RWPE2 (cell line): ENCODE measurements around the gene CADM2.

Experiments
- ATAC-seq: fragments of 200-7000 bp; cut with Tn5 transposase; 3 replicates; pipeline ENCODE4 v1.9.1; 2021; ENCODE audit warnings: low read depth
- DNase-seq: peaks from one replicate; pipeline ENCODE4 v3.0.0-alpha.2; 2020; ENCODE audit warnings: low spot score
- H3K27ac ChIP-seq: fragments of 450-650 bp; 2 replicates; pipeline ENCODE4 v1.5.1; 2017; ENCODE audit warnings: mild to moderate bottlenecking; ENCODE audit not compliant: poor library complexity, severe bottlenecking
- H3K27me3 ChIP-seq: fragments of 250-450 bp; sonication (Bioruptor Pico); 2 replicates; pipeline ENCODE4 v1.5.1; 2021; ENCODE audit warnings: mild to moderate bottlenecking, moderate library complexity; ENCODE audit not compliant: insufficient read depth, poor library complexity, severe bottlenecking
- H3K36me3 ChIP-seq: fragments of 250-450 bp; sonication (Bioruptor Pico); 2 replicates; pipeline ENCODE4 v1.5.1; 2020; ENCODE audit warnings: low read depth, mild to moderate bottlenecking, moderate library complexity
- H3K4me1 ChIP-seq: fragments of 250-450 bp; sonication (Bioruptor Pico); 2 replicates; pipeline ENCODE4 v1.5.1; 2021; ENCODE audit warnings: mild to moderate bottlenecking, moderate library complexity; ENCODE audit not compliant: insufficient read depth, poor library complexity, severe bottlenecking
- H3K4me3 ChIP-seq: fragments of 250-450 bp; sonication (Bioruptor Pico); 2 replicates; pipeline ENCODE4 v1.5.1; 2021; ENCODE audit warnings: mild to moderate bottlenecking, moderate library complexity; ENCODE audit not compliant: severe bottlenecking
- H3K9me3 ChIP-seq: fragments of 250-450 bp; sonication (Bioruptor Pico); 2 replicates; pipeline ENCODE4 v1.5.1; 2021; ENCODE audit warnings: mild to moderate bottlenecking, moderate library complexity; ENCODE audit not compliant: severe bottlenecking
- TF ChIP-seq, protein P1 (sequence below): fragments of 450-650 bp; IDR thresholded peaks from one replicate; pipeline ENCODE4 v1.5.1; 2017; ENCODE audit warnings: mild to moderate bottlenecking, moderate library complexity; ENCODE audit not compliant: poor library complexity, severe bottlenecking

Gene CADM2

DNA sequence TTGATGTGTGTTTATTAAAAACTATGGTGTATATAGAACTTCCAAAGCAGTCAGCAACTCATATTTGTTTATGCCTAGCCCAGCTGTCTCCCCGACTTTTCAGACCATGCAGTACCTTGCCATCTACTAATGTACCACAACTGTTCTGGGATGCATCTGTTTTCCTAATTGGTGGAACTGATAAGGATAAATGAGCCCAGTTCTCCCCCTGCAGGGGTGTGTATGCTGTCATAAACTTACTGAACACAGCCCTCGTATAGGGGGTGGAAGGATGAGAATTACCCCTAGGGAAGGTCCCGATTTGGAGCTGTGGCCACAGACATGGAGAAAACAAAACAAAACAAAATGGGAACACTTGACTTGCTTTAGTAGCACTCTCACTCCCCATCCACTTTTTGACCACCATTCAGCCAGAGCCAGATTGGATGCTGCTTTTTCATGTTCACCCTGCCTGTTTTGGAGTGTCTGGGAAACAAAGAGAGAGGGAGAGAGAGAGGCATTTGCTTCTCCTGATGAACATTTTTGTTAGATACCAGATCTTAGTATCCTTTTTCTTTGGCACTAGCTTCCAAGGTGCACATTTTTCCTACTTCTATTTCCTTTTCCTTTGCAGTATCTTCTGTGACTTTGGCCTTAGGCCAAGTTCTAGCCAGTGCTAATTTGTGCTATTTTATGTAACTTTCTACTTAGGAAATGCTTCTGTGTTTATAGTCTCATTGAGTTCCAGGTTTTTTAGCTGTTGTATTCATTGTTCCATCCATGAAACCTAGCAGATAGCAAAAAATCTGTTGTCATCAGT is 29.1 kb downstream of the CADM2 start:
- no peaks in the 10 kb centered on the region for H3K36me3 ChIP-seq
- no peak overlapping the region for H3K4me3 ChIP-seq
- H3K27me3 ChIP-seq, result peaks cover 3% of the 10 kb centered on the region
- DNase-seq (no peak), ATAC-seq (no peak)
- no peaks in the 10 kb centered on the region for H3K4me1 ChIP-seq
- no peaks in the 10 kb centered on the region for H3K9me3 ChIP-seq
- H3K27ac ChIP-seq, result no peak overlapping the region
- TF ChIP-seq, protein P1, sequence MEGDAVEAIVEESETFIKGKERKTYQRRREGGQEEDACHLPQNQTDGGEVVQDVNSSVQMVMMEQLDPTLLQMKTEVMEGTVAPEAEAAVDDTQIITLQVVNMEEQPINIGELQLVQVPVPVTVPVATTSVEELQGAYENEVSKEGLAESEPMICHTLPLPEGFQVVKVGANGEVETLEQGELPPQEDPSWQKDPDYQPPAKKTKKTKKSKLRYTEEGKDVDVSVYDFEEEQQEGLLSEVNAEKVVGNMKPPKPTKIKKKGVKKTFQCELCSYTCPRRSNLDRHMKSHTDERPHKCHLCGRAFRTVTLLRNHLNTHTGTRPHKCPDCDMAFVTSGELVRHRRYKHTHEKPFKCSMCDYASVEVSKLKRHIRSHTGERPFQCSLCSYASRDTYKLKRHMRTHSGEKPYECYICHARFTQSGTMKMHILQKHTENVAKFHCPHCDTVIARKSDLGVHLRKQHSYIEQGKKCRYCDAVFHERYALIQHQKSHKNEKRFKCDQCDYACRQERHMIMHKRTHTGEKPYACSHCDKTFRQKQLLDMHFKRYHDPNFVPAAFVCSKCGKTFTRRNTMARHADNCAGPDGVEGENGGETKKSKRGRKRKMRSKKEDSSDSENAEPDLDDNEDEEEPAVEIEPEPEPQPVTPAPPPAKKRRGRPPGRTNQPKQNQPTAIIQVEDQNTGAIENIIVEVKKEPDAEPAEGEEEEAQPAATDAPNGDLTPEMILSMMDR, result no peak

- Histone ChIP-seq H3K9me3 (no peaks in the 10 kb centered on the region), H3K27me3 (peaks cover 3% of the 10 kb centered on the region), H3K4me3 (no peak overlapping the region), H3K36me3 (no peaks in the 10 kb centered on the region), H3K4me1 (no peaks in the 10 kb centered on the region), H3K27ac (no peak overlapping the region)
- no peak for DNase-seq
- ATAC-seq, result no peak
- TF ChIP-seq, protein P1, result no peak
These were observed 30.3 kb downstream of the CADM2 start for GRCh38 chr3:84989102-84989501.

DNA sequence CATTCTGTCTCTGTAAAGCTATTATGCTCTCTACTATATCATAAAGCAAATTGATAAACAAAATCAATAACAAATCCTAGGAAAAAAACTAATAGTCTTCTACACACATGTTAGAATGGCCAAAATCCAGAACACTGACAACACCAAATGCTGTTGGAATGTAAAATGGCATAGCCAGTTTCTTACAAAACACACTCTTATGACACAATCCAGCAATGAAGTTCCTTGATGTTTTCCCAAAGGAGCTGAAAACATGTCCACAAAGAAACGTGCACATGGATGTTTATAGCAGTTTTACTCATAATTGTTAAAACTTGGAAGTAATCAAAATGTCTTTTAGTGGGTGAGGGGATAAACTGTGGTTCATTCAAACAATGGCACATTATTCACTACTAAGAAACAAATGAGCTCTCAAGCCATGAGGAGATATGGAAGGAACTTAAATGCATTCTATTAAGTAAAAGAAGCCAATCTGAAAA is 32.7 kb downstream of the CADM2 start:
- H3K9me3 ChIP-seq, result no peaks in the 10 kb centered on the region
- H3K27me3 ChIP-seq, result peaks cover 3% of the 10 kb centered on the region
- no peaks in the 10 kb centered on the region for H3K36me3 ChIP-seq
- DNase-seq (no peak), ATAC-seq (no peak)
- H3K4me3 ChIP-seq, result no peak overlapping the region
- no peak overlapping the region for H3K27ac ChIP-seq
- TF ChIP-seq, protein P1, result no peak
- H3K4me1 ChIP-seq, result no peaks in the 10 kb centered on the region

DNA sequence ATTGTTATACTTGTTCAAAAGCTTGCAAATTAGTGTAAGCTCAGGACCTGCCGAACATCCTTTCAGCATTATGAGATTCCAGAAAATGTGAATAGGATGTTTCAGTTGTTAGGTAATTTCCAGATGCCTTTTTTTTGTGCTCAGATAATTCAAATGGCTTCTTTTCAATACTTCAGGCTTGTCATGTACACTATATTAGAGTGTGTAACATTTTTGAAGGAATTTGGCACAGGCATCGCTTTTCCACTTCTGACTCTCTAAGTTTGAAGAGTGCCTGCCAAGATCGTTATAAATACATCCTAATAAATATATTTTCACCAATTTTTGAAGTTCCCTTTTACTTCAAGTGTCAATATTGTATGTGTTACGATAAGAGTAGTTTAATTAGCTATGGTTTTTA is 35.2 kb downstream of the CADM2 start:
- TF ChIP-seq, protein P1, result no peak
- H3K4me1 ChIP-seq, result no peaks in the 10 kb centered on the region
- no peak for DNase-seq
- no peak overlapping the region for H3K27ac ChIP-seq
- no peaks in the 10 kb centered on the region for H3K36me3 ChIP-seq
- H3K9me3 ChIP-seq, result no peaks in the 10 kb centered on the region
- ATAC-seq, result no peak
- no peak overlapping the region for H3K4me3 ChIP-seq
- H3K27me3 ChIP-seq, result peaks cover 5% of the 10 kb centered on the region

DNA sequence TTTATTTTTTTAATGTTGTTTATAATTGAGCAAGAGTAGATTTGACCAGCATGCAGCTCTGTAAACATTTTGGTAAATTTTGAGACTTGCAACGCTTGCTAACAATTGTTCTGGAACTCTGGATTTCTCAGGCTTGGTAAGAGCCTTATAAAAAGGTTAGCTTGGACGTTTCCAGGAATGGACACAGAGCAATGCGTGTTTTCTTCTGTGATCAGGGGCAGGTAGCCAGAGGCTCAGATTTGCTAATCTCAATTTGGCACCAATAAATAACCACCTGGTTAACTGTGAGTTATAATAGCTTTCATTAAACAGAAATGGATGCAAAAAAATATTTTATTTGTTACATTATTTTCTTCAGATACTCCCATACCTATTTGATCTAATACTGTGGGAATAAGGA is 39.8 kb downstream of the CADM2 start:
- Histone ChIP-seq H3K27ac (no peak overlapping the region), H3K9me3 (no peaks in the 10 kb centered on the region), H3K4me3 (no peak overlapping the region), H3K36me3 (no peaks in the 10 kb centered on the region), H3K4me1 (no peaks in the 10 kb centered on the region), H3K27me3 (peaks cover 3% of the 10 kb centered on the region)
- ATAC-seq, result no peak
- no peak for DNase-seq
- TF ChIP-seq, protein P1, result no peak
